ENCODE results near the gene DCANP1.

The DCANP1 gene

DNA sequence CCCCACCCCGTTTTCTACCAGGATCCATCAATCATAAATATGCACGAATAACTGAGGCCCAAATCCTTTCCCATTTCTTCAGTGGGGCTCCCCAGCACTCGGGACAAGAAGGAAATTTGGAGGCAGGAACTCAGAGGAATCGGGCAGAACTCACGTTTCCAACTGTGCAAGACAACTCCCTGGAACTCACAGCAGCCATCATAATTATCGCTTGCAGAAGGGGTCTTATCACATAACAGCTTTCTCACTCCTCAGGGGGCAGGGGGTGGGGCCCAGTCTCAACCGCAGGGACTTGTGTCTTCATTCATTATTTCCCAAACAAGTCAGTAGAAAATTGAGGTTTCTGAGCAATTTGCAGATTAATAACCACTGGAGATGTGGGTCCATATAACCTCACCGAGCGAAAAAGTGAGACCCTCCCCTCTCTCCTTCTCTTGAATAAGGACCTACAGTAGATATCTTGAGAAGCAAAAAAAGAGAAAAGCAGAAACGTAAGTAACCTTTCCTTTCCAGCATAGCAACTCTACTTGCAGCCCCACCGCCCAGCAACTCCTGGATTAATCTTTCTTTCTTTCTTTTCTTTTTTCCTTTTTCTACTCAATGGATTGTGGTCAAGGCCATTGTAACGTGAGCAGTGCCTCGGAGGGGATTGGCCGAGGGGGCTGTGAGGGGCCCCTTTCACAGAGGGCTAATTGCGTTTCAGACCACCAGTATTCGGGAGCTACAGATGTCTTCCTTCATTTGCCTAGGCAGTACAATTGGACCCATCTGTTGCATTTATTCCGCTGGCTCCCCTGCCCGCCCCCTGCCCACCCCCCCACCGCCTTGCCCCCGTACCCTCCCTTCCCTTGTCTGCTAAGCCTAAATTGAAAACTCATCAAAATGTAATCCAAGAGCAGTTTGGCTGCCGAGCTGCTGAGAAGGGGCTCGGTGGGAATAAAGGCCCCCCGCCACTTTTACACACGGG is 29.8 kb upstream of the DCANP1 start:
- Histone ChIP-seq H3K4me2 (ENCODE audit: low read length) (no peak overlapping the region), H3K9me3 (replicated peaks; ENCODE audit: low read length) (no peaks in the 10 kb centered on the region), H3K4me3 (ENCODE audit: low read length) (no peak overlapping the region), H3K27me3 (ENCODE audit: control insufficient read depth, insufficient read depth, low read length) (peaks cover 71% of the 10 kb centered on the region), H3K9ac (ENCODE audit: low read depth, low read length) (no peak overlapping the region), H3K4me1 (ENCODE audit: control insufficient read depth, insufficient read depth, low read length) (no peaks in the 10 kb centered on the region), H3K36me3 (ENCODE audit: insufficient read depth, low read length) (no peaks in the 10 kb centered on the region)

- no peak overlapping the region for H3K4me3 ChIP-seq (ENCODE audit: low read length)
- no peaks in the 10 kb centered on the region for H3K36me3 ChIP-seq (ENCODE audit: insufficient read depth, low read length)
- H3K4me2 ChIP-seq (ENCODE audit: low read length) = no peak overlapping the region
- peaks cover 80% of the 10 kb centered on the region for H3K27me3 ChIP-seq (ENCODE audit: control insufficient read depth, insufficient read depth, low read length)
- H3K9me3 ChIP-seq (replicated peaks; ENCODE audit: low read length) = no peaks in the 10 kb centered on the region
- no peak overlapping the region for H3K9ac ChIP-seq (ENCODE audit: low read depth, low read length)
- no peaks in the 10 kb centered on the region for H3K4me1 ChIP-seq (ENCODE audit: control insufficient read depth, insufficient read depth, low read length)
Measured at GRCh38 chr5:135473956-135474670, 27.0 kb upstream of the DCANP1 start.

DNA sequence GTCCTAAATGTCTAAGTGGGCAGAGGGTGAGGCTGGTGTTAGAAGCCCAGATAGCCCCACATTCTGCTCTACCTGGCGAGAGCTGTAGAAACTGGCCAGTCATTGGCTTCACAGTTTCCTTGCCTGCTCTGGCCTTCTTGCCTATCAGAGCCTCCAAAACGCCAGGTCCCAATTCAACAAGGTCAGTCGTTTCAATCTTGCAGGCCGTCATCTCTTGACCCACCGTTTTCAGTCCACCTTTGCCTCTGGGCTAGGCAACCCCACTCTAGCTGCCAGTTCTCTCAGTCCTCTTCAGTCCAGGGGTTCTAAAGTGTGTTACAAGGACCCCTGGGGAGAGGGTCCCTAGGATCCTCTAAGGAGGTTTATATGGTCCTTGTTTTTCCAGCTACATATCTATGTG is 25.0 kb upstream of the DCANP1 start:
- H3K9ac ChIP-seq (ENCODE audit: low read depth, low read length) = no peak overlapping the region
- no peak overlapping the region for H3K4me2 ChIP-seq (ENCODE audit: low read length)
- peaks cover 81% of the 10 kb centered on the region for H3K27me3 ChIP-seq (ENCODE audit: control insufficient read depth, insufficient read depth, low read length)
- no peaks in the 10 kb centered on the region for H3K36me3 ChIP-seq (ENCODE audit: insufficient read depth, low read length)
- H3K4me3 ChIP-seq (ENCODE audit: low read length) = no peak overlapping the region
- H3K4me1 ChIP-seq (ENCODE audit: control insufficient read depth, insufficient read depth, low read length) = no peaks in the 10 kb centered on the region
- H3K9me3 ChIP-seq (replicated peaks; ENCODE audit: low read length) = no peaks in the 10 kb centered on the region

- Histone ChIP-seq H3K9me3 (replicated peaks; ENCODE audit: low read length) (no peaks in the 10 kb centered on the region), H3K27me3 (ENCODE audit: control insufficient read depth, insufficient read depth, low read length) (peaks cover 82% of the 10 kb centered on the region), H3K9ac (ENCODE audit: low read depth, low read length) (no peak overlapping the region), H3K4me1 (ENCODE audit: control insufficient read depth, insufficient read depth, low read length) (no peaks in the 10 kb centered on the region), H3K4me3 (ENCODE audit: low read length) (no peak overlapping the region), H3K36me3 (ENCODE audit: insufficient read depth, low read length) (no peaks in the 10 kb centered on the region), H3K4me2 (ENCODE audit: low read length) (no peak overlapping the region)
Measured at GRCh38 chr5:135471726-135472125, 24.6 kb upstream of the DCANP1 start.

DNA sequence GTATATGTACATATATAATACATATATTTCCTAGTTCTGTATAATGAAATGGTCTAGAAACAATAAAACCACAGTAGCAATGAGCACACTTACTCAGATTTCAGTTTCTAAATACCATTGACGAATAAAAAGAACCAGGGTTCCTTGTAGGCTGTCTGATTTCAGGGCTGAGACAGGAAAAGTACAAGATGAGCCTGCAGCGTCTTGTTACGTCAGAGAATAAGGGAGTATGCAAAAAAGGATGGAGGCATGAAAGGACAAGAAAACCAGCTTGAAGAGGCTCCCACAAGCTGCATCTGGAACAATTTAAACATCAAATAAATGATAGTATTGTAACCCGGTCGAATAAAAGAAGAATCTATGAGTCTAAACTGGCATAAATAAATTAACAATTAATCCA is 22.8 kb upstream of the DCANP1 start:
- Histone ChIP-seq H3K9me3 (replicated peaks; ENCODE audit: low read length) (no peaks in the 10 kb centered on the region), H3K27me3 (ENCODE audit: control insufficient read depth, insufficient read depth, low read length) (peaks cover 76% of the 10 kb centered on the region), H3K36me3 (ENCODE audit: insufficient read depth, low read length) (no peaks in the 10 kb centered on the region), H3K4me1 (ENCODE audit: control insufficient read depth, insufficient read depth, low read length) (no peaks in the 10 kb centered on the region), H3K9ac (ENCODE audit: low read depth, low read length) (no peak overlapping the region), H3K4me3 (ENCODE audit: low read length) (no peak overlapping the region), H3K4me2 (ENCODE audit: low read length) (no peak overlapping the region)

DNA sequence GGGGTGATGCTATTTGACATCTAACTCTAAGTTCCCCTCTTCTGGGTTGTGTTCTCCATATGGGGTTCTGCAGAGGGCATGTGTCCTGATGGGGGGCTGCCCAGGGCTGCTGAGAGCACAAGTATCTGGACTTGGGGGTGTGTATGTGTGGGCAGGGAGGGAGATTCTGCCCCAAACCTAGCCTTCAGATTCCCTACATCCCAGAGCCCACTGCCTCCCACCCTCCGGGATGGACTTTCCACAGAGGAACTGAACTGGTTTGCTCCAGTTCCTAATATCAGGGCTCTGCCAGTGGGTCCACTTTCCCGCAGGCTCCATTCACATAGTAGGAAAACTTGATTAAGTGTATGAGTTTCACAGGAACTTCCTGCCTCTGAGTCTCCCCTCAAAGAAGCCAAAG is 21.4 kb upstream of the DCANP1 start:
- Histone ChIP-seq H3K36me3 (ENCODE audit: insufficient read depth, low read length) (no peaks in the 10 kb centered on the region), H3K4me3 (ENCODE audit: low read length) (no peak overlapping the region), H3K9me3 (replicated peaks; ENCODE audit: low read length) (no peaks in the 10 kb centered on the region), H3K4me2 (ENCODE audit: low read length) (no peak overlapping the region), H3K27me3 (ENCODE audit: control insufficient read depth, insufficient read depth, low read length) (peaks cover 72% of the 10 kb centered on the region), H3K4me1 (ENCODE audit: control insufficient read depth, insufficient read depth, low read length) (no peaks in the 10 kb centered on the region), H3K9ac (ENCODE audit: low read depth, low read length) (no peak overlapping the region)

- Histone ChIP-seq H3K27me3 (ENCODE audit: control insufficient read depth, insufficient read depth, low read length) (peaks cover 71% of the 10 kb centered on the region), H3K4me1 (ENCODE audit: control insufficient read depth, insufficient read depth, low read length) (no peaks in the 10 kb centered on the region), H3K4me2 (ENCODE audit: low read length) (no peak overlapping the region), H3K4me3 (ENCODE audit: low read length) (no peak overlapping the region), H3K9me3 (replicated peaks; ENCODE audit: low read length) (no peaks in the 10 kb centered on the region), H3K9ac (ENCODE audit: low read depth, low read length) (no peak overlapping the region), H3K36me3 (ENCODE audit: insufficient read depth, low read length) (no peaks in the 10 kb centered on the region)
Measured at GRCh38 chr5:135467871-135468485, 20.8 kb upstream of the DCANP1 start.

DNA sequence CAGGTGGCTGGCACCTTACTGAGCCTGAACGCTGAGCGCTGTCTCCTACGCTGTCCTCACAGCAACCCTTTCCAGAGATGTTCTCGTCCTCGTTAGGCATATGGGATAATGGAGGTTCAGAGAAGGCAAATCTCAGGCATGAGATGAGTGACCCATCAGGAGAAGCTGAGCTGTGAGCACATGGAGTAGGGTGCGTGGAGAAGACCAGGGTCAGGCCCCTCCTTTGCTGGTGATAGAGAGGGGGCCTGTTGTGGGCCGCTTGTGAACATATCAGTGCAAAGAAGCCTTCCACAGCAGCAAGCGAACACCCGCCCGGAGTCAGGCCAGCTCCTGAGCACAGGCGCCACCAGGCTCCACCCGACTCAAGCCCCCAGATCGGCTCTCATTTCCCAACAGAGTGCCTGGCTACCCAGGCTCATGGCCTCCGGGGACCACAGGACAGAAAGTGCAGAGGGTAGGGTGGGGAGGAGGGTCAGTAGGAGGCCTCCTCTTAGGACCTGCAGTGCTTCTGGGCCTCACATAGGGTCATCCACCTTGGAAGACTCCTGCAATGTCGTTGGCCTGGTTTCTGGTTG is 20.0 kb upstream of the DCANP1 start:
- Histone ChIP-seq H3K9me3 (replicated peaks; ENCODE audit: low read length) (no peaks in the 10 kb centered on the region), H3K4me1 (ENCODE audit: control insufficient read depth, insufficient read depth, low read length) (no peaks in the 10 kb centered on the region), H3K4me2 (ENCODE audit: low read length) (no peak overlapping the region), H3K9ac (ENCODE audit: low read depth, low read length) (no peak overlapping the region), H3K27me3 (ENCODE audit: control insufficient read depth, insufficient read depth, low read length) (peaks cover 69% of the 10 kb centered on the region), H3K4me3 (ENCODE audit: low read length) (no peak overlapping the region), H3K36me3 (ENCODE audit: insufficient read depth, low read length) (no peaks in the 10 kb centered on the region)

GRCh38 chr5:135466178-135467050 is 19.3 kb upstream of the DCANP1 start:
- peaks cover 69% of the 10 kb centered on the region for H3K27me3 ChIP-seq (ENCODE audit: control insufficient read depth, insufficient read depth, low read length)
- no peaks in the 10 kb centered on the region for H3K36me3 ChIP-seq (ENCODE audit: insufficient read depth, low read length)
- H3K4me3 ChIP-seq (ENCODE audit: low read length) = no peak overlapping the region
- H3K4me2 ChIP-seq (ENCODE audit: low read length) = peak overlapping the region; percentile 57
- no peaks in the 10 kb centered on the region for H3K9me3 ChIP-seq (replicated peaks; ENCODE audit: low read length)
- no peaks in the 10 kb centered on the region for H3K4me1 ChIP-seq (ENCODE audit: control insufficient read depth, insufficient read depth, low read length)
- H3K9ac ChIP-seq (ENCODE audit: low read depth, low read length) = no peak overlapping the region

DNA sequence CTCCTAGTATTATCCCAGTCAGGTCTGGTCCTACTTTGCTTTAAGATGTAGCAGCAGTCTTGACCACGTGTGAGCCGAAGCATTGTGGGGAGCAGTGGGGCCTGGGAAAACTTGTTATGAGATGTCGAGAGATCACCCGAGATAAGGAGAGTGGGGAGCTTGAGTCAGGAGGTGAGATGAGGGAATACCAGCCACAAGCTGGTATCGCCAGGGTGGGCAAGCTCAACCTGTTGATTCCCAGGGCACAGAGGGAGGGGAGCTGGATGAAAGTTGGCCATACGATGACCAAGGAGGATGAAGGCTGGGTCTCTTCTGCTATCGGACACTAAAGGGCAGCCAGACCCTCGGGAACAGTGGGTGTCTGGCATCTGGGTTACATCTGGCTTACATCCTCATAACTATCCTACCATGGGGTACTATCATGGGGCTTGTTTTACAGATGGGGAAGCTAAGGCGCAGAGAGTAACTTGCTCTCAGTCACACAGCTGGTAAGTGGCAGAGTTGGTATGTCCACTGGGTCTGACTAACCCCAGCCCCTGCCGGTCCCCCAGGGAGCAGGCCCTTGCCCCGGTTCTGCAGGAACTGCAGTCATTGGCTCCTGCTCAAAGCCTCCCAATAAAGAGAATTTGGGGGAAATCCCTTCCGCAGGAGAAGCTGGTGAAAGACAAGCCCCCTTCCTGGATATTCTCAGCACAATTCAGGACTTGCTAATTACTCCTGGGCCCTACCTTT is 18.4 kb upstream of the DCANP1 start:
- Histone ChIP-seq H3K4me3 (ENCODE audit: low read length) (no peak overlapping the region), H3K9ac (ENCODE audit: low read depth, low read length) (no peak overlapping the region)

More for the DNA sequence above, 18.4 kb upstream of the DCANP1 start:
- Histone ChIP-seq H3K9me3 (replicated peaks; ENCODE audit: low read length) (no peaks in the 10 kb centered on the region), H3K4me2 (ENCODE audit: low read length) (no peak overlapping the region), H3K4me1 (ENCODE audit: control insufficient read depth, insufficient read depth, low read length) (no peaks in the 10 kb centered on the region), H3K36me3 (ENCODE audit: insufficient read depth, low read length) (no peaks in the 10 kb centered on the region), H3K27me3 (ENCODE audit: control insufficient read depth, insufficient read depth, low read length) (peaks cover 72% of the 10 kb centered on the region)

Data from skeletal muscle satellite cell (primary cell).